OCI-LY3 (cell line): ENCODE data around the gene ZDHHC14.

Experiments used
- EZH2phosphoT487 ChIP-seq: fragments of 200-600 bp; shearing (Covaris generic); IDR thresholded peaks from 2 replicates; pipeline ENCODE4 v1.6.1; 2018; ENCODE audit warnings: antibody characterized with exemption, mixed run types, low read depth
- TF ChIP-seq, protein P1 (sequence below): fragments of 200-600, 300-600 bp; sonication (generic); IDR thresholded peaks from 2 replicates; pipeline ENCODE4 v1.5.1; 2014; ENCODE audit warnings: antibody characterized with exemption, low read length, low read depth

GRCh38 chr6:157723376-157723775 is 342.4 kb downstream of the ZDHHC14 start:
- TF ChIP-seq, protein P1, sequence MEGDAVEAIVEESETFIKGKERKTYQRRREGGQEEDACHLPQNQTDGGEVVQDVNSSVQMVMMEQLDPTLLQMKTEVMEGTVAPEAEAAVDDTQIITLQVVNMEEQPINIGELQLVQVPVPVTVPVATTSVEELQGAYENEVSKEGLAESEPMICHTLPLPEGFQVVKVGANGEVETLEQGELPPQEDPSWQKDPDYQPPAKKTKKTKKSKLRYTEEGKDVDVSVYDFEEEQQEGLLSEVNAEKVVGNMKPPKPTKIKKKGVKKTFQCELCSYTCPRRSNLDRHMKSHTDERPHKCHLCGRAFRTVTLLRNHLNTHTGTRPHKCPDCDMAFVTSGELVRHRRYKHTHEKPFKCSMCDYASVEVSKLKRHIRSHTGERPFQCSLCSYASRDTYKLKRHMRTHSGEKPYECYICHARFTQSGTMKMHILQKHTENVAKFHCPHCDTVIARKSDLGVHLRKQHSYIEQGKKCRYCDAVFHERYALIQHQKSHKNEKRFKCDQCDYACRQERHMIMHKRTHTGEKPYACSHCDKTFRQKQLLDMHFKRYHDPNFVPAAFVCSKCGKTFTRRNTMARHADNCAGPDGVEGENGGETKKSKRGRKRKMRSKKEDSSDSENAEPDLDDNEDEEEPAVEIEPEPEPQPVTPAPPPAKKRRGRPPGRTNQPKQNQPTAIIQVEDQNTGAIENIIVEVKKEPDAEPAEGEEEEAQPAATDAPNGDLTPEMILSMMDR, result no peak
- TF ChIP-seq EZH2phosphoT487, result no peak
